Naive thymus-derived CD8-positive, alpha-beta T cell (primary cell): ENCODE data around the gene PELI1. TPM values are rescaled to one million over a fixed set of nuclear protein-coding genes. Genes with fewer than 3 reads are reported as not detected.

Experiments
- ATAC-seq, 2 donors: fragments of 150-1000 bp; cut with Tn5 transposase in 1 of 2; sonication (Bioruptor Pico), chemical (Tn5 transposase) in 1 of 2; 1 replicate in 1 of 2; 2 replicates in 1 of 2; pipeline ENCODE4 v1.10.0; 2021; ENCODE audit warnings: mild to moderate bottlenecking in 2 of 2, moderate library complexity in 2 of 2
- POLR2A ChIA-PET: fragments of 350-600 bp; sonication (Branson Sonifier 250); formaldehyde crosslinking; loops from one replicate; lab custom pipeline; 2021; ENCODE audit warnings: antibody characterized with exemption; lab: Charles Lee
- DNase-seq, 10 donors: peaks; one replicate each; pipeline versions ENCODE4 v3.0.0 to v3.0.0-alpha.2; 2020 to 2022
- H3K27ac Mint-ChIP-seq, 10 donors: one replicate each; pipeline ENCODE4 v1.8.0; 2020 to 2022; ENCODE audit warnings: mild to moderate bottlenecking in 10 of 10, mixed read lengths in 10 of 10, moderate library complexity in 4 of 10, inconsistent platforms in 1 of 10
- H3K27me3 Mint-ChIP-seq, 5 donors: one replicate each; pipeline ENCODE4 v1.8.0; 2021 to 2022; ENCODE audit warnings: mixed read lengths in 5 of 5
- H3K36me3 Mint-ChIP-seq, 3 donors: one replicate each; pipeline ENCODE4 v1.8.0; 2020 to 2022; ENCODE audit warnings: mixed read lengths in 3 of 3, mild to moderate bottlenecking in 2 of 3, inconsistent platforms in 1 of 3
- H3K4me1 Mint-ChIP-seq, 4 donors: one replicate each; pipeline ENCODE4 v1.8.0; 2021 to 2022; ENCODE audit warnings: mixed read lengths in 4 of 4
- H3K4me3 Mint-ChIP-seq, 10 donors: one replicate each; pipeline ENCODE4 v1.8.0; 2020 to 2022; ENCODE audit warnings: mild to moderate bottlenecking in 10 of 10, mixed read lengths in 10 of 10, moderate library complexity in 6 of 10, inconsistent platforms in 1 of 10
- H3K9me3 Mint-ChIP-seq, 9 donors: one replicate each; pipeline ENCODE4 v1.8.0; 2020 to 2022; ENCODE audit warnings: mixed read lengths in 9 of 9, mild to moderate bottlenecking in 3 of 9, inconsistent platforms in 1 of 9, moderate library complexity in 1 of 9
- polyA plus RNA-seq, 3 donors: library from polyadenylated mRNA; unstranded; fragments of 300-500 nt; fragmentation: Illumina TruSeq; gene quantifications; one replicate each; pipeline ENCODE4 v1.2.3, GENCODE V29; 2021
- total RNA-seq, 8 experiments: library from RNA in 2 of 8; stranded (reverse) in 2 of 8; gene quantifications; one replicate each; pipeline ENCODE4 v1.2.3 and lab custom pipeline; 2021 to 2026

PELI1 gene
- total and polyA plus RNA-seq, 5 experiments from 2014 or later, result 4.7 to 27.8 (median 5.8) TPM

DNA sequence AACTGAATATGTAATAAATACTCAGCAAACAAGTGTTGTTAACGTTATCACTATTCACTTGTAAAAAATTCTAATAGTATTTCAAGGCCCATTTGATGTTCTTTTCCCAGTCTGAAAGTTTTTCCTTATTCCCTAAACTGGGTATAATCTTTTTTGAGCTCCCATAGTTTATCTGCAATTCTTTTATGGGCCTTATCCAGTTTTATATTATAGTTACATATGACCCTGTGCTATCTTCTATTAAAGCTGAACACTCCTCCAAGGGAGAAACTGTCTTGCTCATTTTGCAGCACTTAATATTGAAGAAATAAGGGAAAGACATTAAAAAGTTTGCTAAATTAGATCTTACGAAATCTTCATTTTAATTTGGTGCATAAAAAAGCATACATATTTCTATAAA, 13.9 kb downstream of the PELI1 start:
- Mint-ChIP-seq H3K4me1 (peaks cover 16 to 70% (median 63%) of the 10 kb centered on the region in 4 donors), H3K9me3 (no peaks in the 10 kb centered on the region), H3K27ac (peak overlapping the region in 1 of 10 donors; percentile 39), H3K4me3 (peak overlapping the region in 1 of 10 donors; percentile 38), H3K36me3 (peaks cover 0 to 6% (median 3%) of the 10 kb centered on the region in 3 donors), H3K27me3 (no peaks in the 10 kb centered on the region)
- no peak for DNase-seq
- ATAC-seq, result no peak
- POLR2A ChIA-PET, result no interaction called here

DNA sequence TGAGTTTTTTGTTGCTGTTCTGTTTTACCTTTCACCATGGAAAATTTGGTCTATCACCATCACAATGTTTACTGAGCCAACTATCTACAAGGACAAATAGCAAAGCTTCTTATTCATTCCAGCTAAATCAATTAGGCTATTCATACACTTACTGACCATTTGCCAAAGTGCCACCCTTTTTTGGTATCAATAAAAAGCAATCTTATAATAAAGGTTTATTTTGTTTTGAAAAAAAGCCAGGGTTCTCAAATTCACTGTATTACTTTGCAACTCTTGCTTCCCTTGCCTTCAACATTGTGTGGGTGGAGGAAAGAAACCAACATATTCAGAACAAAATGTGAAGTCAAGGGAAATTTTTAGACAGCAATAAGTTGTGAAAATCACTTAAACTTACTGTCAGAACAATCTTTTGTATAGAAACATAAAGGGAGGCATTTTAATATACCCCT, 15.3 kb downstream of the PELI1 start:
- Mint-ChIP-seq H3K9me3 (peaks cover 0 to under 1% (median 0%) of the 10 kb centered on the region in 9 donors), H3K36me3 (peaks cover 0 to 7% (median 3%) of the 10 kb centered on the region in 3 donors), H3K4me3 (peak overlapping the region in 1 of 10 donors; percentile 42), H3K4me1 (peaks cover 8 to 66% (median 57%) of the 10 kb centered on the region in 4 donors), H3K27ac (peak overlapping the region in 1 of 10 donors; percentile 58), H3K27me3 (no peaks in the 10 kb centered on the region)
- DNase-seq, result no peak
- no peak for ATAC-seq
- POLR2A ChIA-PET, result no interaction called here

DNA sequence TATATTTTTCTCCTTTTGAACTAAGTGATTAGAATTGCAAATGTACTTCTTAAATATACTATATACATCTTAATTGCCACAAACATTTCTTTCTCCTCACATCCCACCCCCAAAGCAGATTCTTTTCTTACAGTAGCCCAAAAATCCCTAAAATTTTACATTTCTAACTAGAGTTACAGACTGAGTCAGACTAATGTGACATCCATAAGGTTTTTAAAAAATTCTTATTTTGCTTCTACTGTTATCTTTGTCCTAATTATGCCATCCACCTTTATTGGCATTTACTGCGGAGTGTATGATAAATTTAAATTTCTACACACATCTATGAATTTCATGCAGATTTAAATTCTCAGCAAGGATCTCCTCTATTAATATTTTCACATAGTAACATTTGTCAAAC, 15.8 kb downstream of the PELI1 start:
- H3K36me3 Mint-ChIP-seq, result peaks cover 0 to 11% (median 3%) of the 10 kb centered on the region in 3 donors
- peak overlapping the region in 2 of 10 donors; percentile 15 to 26 for H3K27ac Mint-ChIP-seq
- peaks cover 10 to 65% (median 55%) of the 10 kb centered on the region in 4 donors for H3K4me1 Mint-ChIP-seq
- POLR2A ChIA-PET, result no interaction called here
- no peaks in the 10 kb centered on the region for H3K27me3 Mint-ChIP-seq
- peaks cover 0 to 4% (median 0%) of the 10 kb centered on the region in 9 donors for H3K9me3 Mint-ChIP-seq
- DNase-seq (no peak), ATAC-seq (no peak)
- no peak overlapping the region for H3K4me3 Mint-ChIP-seq

DNA sequence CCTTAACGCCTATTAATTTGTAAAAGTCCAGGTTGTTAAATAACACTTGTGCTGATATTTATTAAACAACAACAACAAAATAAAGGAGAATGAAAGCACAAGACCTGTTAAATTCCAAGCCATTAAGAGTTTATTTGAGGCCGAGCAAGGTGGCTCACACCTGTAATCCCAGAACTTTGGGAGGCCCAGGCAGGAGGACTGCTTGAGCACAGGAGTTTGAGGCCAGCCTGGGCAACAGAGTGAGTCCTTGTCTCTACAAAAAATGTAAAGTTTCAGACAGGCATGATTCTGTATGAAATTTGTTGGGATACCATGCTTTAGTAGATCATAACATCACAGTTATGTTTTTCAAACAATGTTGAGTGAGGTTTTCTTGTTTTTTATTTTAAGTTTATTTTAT, 17.1 kb downstream of the PELI1 start:
- POLR2A ChIA-PET, result no interaction called here
- Mint-ChIP-seq H3K9me3 (peaks cover 0 to 4% (median 0%) of the 10 kb centered on the region in 9 donors), H3K4me3 (no peak overlapping the region), H3K27me3 (no peaks in the 10 kb centered on the region), H3K4me1 (peaks cover 8 to 65% (median 51%) of the 10 kb centered on the region in 4 donors), H3K36me3 (peaks cover 0 to 13% (median 5%) of the 10 kb centered on the region in 3 donors), H3K27ac (peak overlapping the region in 1 of 10 donors; percentile 29)
- ATAC-seq (no peak), DNase-seq (no peak)

DNA sequence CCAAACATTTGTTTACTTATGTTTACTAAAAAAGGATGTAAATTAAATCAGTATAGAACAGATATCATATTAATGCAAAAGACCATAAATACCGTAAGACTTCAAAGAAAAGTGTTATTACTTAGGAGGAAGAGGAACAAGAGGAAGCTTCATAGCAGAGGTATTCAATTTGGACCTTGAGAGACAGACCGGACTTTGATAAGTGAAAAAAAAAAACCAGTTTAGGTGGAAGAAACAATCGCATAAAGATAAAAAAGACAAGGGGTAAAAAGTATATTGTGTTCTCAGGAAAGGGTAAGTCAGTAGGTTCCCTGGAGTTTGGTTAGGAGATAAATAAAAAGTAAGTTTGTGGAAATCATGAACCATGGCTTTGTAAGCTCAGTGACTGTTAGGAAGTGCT, 17.6 kb downstream of the PELI1 start:
- H3K36me3 Mint-ChIP-seq, result peaks cover 0 to 11% (median 7%) of the 10 kb centered on the region in 3 donors
- no peak for ATAC-seq
- H3K9me3 Mint-ChIP-seq, result peaks cover 0 to 4% (median 0%) of the 10 kb centered on the region in 9 donors
- no peaks in the 10 kb centered on the region for H3K27me3 Mint-ChIP-seq
- POLR2A ChIA-PET, result no interaction called here
- H3K4me1 Mint-ChIP-seq, result peaks cover 8 to 63% (median 48%) of the 10 kb centered on the region in 4 donors
- H3K4me3 Mint-ChIP-seq, result no peak overlapping the region
- peak overlapping the region in 3 of 10 donors; percentile 3 to 29 (median 8) for H3K27ac Mint-ChIP-seq
- no peak for DNase-seq

DNA sequence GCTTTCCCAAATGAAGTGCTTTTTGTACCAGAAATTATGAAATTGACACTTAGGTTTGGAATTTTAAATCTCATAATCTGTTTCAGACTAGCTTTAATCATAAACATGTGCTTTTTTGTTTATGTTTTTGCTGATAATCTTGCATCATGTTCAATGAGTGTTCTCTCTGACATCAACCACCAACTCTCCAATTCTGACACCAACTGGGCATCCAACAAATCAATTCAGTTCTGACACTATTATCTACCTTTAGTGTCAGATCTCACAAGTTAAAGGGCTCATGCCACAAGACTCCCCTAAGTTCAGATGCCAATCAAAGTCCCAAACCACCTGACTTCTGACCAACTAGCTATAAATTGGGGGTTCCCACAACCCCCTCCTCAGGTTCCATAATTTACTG, 19.6 kb downstream of the PELI1 start:
- ATAC-seq (no peak), DNase-seq (no peak)
- peaks cover 0 to 12% (median 11%) of the 10 kb centered on the region in 3 donors for H3K36me3 Mint-ChIP-seq
- H3K9me3 Mint-ChIP-seq, result peaks cover 0 to 4% (median 0%) of the 10 kb centered on the region in 9 donors
- no peak overlapping the region for H3K27ac Mint-ChIP-seq
- no peaks in the 10 kb centered on the region for H3K27me3 Mint-ChIP-seq
- peaks cover 10 to 70% (median 48%) of the 10 kb centered on the region in 4 donors for H3K4me1 Mint-ChIP-seq
- H3K4me3 Mint-ChIP-seq, result no peak overlapping the region
- POLR2A ChIA-PET, result interaction anchor here (0.6 kb wide), 1 partner anchor 11 kb away, joined by 3 read pairs; no protein-coding TSS in a partner anchor

DNA sequence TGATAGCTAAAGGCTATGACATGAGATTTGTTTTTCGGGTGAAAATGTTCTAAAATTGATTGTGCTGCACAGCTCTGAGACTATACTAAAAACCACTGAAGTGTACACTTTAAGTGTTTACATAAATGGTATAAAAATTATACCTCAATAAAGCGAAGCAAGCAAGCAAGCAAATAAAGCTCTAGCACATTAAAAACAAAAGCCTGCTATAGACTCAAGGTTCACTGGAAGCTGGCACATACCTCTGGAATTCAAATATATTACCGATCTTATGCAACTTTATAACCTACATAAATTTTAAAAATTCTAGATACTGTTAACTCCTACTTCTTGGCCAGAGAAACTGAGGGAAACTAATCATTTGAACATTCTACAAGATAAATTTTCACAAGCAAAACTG, 20.1 kb downstream of the PELI1 start:
- POLR2A ChIA-PET, result interaction anchor here (0.6 kb wide), 1 partner anchor 11 kb away, joined by 3 read pairs; no protein-coding TSS in a partner anchor
- no peaks in the 10 kb centered on the region for H3K27me3 Mint-ChIP-seq
- no peak overlapping the region for H3K27ac Mint-ChIP-seq
- no peak for ATAC-seq
- H3K9me3 Mint-ChIP-seq, result peaks cover 0 to 4% (median 0%) of the 10 kb centered on the region in 9 donors
- no peak overlapping the region for H3K4me3 Mint-ChIP-seq
- no peak for DNase-seq
- peaks cover 10 to 72% (median 50%) of the 10 kb centered on the region in 4 donors for H3K4me1 Mint-ChIP-seq
- peaks cover 0 to 12% (median 11%) of the 10 kb centered on the region in 3 donors for H3K36me3 Mint-ChIP-seq

DNA sequence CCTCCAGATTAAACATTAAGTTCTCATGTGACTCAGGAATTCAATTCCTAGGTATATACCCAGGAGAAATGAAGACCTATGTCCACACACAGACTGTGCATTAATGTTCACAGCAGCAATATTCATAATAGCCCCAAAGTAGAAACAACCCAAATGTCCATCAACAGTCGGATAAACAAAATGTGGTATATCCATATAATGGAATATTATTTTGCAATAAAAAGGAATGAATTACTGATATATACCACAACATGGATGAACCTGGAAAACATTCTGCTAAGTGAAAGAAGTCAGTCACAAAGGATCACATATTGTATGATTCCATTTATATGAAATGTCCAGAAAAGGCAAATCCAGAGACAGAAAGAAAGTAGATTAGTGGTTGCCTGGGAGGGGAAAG, 20.5 kb downstream of the PELI1 start:
- Mint-ChIP-seq H3K27ac (no peak overlapping the region), H3K9me3 (peaks cover 0 to 4% (median 0%) of the 10 kb centered on the region in 9 donors), H3K4me3 (no peak overlapping the region), H3K36me3 (peaks cover 0 to 12% (median 11%) of the 10 kb centered on the region in 3 donors), H3K4me1 (peaks cover 10 to 71% (median 46%) of the 10 kb centered on the region in 4 donors), H3K27me3 (no peaks in the 10 kb centered on the region)
- POLR2A ChIA-PET, result interaction anchor here (0.6 kb wide), 1 partner anchor 12 kb away, joined by 3 read pairs; no protein-coding TSS in a partner anchor
- no peak for DNase-seq
- no peak for ATAC-seq

DNA sequence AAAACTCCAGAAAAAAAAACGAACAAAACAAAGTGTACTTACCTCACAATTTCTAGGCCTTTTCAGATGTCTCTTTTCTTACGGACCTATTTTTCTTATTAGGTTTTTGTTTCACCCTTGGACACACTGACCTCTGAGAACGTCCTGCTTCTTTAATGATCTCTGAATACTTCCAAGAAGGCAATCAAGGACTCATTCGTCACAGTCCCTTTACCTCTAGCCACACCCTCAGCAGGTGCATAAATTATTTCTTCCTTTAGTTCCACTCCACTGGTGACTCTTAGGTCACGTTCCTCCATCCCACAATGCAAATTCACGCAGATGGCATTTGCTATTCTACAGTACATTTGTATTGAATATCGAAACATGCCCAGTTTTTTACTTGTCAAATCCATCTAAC, 21.9 kb downstream of the PELI1 start:
- Mint-ChIP-seq H3K27ac (peak overlapping the region in 1 of 10 donors; percentile 27), H3K4me1 (peaks cover 8 to 64% (median 42%) of the 10 kb centered on the region in 4 donors), H3K9me3 (peaks cover 0 to 4% (median 0%) of the 10 kb centered on the region in 9 donors), H3K36me3 (peaks cover 0 to 12% (median 11%) of the 10 kb centered on the region in 3 donors), H3K27me3 (no peaks in the 10 kb centered on the region), H3K4me3 (peak overlapping the region in 3 of 10 donors; percentile 3 to 34 (median 7))
- DNase-seq (no peak), ATAC-seq (no peak)
- POLR2A ChIA-PET, result interaction anchor here (0.7 kb wide), 1 partner anchor 13 kb away, joined by 3 read pairs; no protein-coding TSS in a partner anchor

DNA sequence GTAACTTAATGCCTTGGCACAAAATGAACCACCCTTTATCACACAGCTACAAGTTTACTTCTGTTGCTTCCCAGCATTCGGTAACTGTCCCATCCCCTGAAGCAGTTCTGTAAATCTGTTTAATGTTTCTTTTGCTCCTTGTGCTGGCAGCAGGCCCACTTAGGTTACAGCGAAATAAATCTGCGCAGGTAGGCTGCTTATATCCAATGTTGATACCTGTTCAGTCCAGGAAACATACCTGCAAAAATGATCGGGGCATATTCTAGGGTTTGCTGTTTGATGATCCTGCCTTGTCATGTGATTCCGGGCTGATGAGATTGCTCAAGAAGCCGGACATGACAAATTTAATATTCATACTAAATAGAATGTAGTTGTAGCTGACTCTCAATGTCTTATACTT, 23.3 kb downstream of the PELI1 start:
- Mint-ChIP-seq H3K4me1 (peaks cover 6 to 71% (median 44%) of the 10 kb centered on the region in 4 donors), H3K9me3 (peaks cover 0 to 4% (median 0%) of the 10 kb centered on the region in 9 donors), H3K36me3 (peaks cover 0 to 12% (median 7%) of the 10 kb centered on the region in 3 donors), H3K27ac (no peak overlapping the region), H3K27me3 (no peaks in the 10 kb centered on the region), H3K4me3 (no peak overlapping the region)
- DNase-seq, result no peak
- POLR2A ChIA-PET, result no interaction called here
- ATAC-seq, result no peak

DNA sequence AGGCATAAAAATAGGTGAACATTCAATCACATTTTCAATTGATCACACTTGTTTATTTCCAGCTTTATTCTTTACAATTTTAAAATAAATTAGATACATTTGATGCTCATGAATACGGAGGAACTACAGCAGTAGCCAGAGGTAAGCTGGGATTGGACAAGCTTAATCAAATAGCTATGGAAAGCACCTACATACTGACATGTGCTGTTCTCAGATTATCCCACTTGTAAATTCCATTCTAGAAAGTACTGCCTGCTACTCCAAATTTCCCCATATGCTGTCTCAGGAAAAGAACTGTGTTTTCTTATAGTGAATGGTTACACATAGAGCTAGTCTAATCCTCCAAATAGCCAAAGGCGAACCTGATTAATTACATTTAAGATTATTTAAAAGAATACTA, 24.2 kb downstream of the PELI1 start:
- H3K9me3 Mint-ChIP-seq, result peaks cover 0 to 4% (median 0%) of the 10 kb centered on the region in 9 donors
- H3K4me3 Mint-ChIP-seq, result no peak overlapping the region
- POLR2A ChIA-PET, result no interaction called here
- H3K4me1 Mint-ChIP-seq, result peaks cover 6 to 76% (median 50%) of the 10 kb centered on the region in 4 donors
- no peak overlapping the region for H3K27ac Mint-ChIP-seq
- peaks cover 0 to 12% (median 7%) of the 10 kb centered on the region in 3 donors for H3K36me3 Mint-ChIP-seq
- ATAC-seq, result no peak
- H3K27me3 Mint-ChIP-seq, result no peaks in the 10 kb centered on the region
- DNase-seq, result no peak

DNA sequence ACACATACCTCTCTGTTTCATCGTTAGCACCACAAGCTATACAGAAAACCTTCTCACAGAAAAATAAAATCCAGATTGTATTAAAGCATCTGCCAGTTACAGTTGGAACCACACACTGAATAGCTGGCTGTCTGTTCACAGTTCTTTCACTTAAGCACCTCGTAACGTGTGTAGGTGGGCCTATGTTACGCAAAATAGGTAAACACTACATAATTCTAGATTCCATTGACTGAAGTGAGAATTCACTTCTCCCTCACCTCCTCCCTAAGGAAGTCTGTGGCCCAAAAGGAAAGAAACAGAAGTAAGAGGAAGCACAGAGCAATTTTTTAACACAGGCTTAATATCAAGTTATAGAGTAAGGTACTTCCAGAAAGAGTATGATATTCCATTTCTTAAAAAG, 24.9 kb downstream of the PELI1 start:
- Mint-ChIP-seq H3K36me3 (peaks cover 0 to 12% (median 7%) of the 10 kb centered on the region in 3 donors), H3K4me1 (peaks cover 11 to 77% (median 51%) of the 10 kb centered on the region in 4 donors), H3K27ac (peak overlapping the region in 2 of 10 donors; percentile 32 to 56), H3K27me3 (no peaks in the 10 kb centered on the region), H3K4me3 (no peak overlapping the region), H3K9me3 (peaks cover 0 to 4% (median 0%) of the 10 kb centered on the region in 9 donors)
- POLR2A ChIA-PET, result no interaction called here
- DNase-seq (no peak), ATAC-seq (no peak)
